SK-N-SH treated with all-trans-retinoic acid at 6 μM for 48 hours (cell line): ENCODE measurements around the gene CSKMT.

Source experiments
- ATAC-seq: fragments of 200-7000 bp; cut with Tn5 transposase; 3 replicates; pipeline ENCODE4 v1.9.1; 2020; ENCODE audit warnings: mild to moderate bottlenecking, moderate library complexity
- ARNTL ChIP-seq: fragments of 450-650 bp; formaldehyde crosslinking; IDR thresholded peaks from 2 replicates; pipeline ENCODE4 v1.5.0; 2020; ENCODE audit warnings: low read depth, mild to moderate bottlenecking, moderate library complexity, borderline replicate concordance
- BACH2 ChIP-seq: fragments of 250-450 bp; sonication (Bioruptor Pico); IDR thresholded peaks from 2 replicates; pipeline ENCODE4 v1.9.0; 2021; ENCODE audit warnings: mild to moderate bottlenecking, borderline replicate concordance
- CREB5 ChIP-seq: fragments of 250-450 bp; sonication (Bioruptor Pico); IDR thresholded peaks from 2 replicates; pipeline ENCODE4 v1.5.1; 2020; ENCODE audit warnings: low read depth, mild to moderate bottlenecking, moderate library complexity
- CSDC2 ChIP-seq: fragments of 250-450 bp; sonication (Bioruptor Pico); IDR thresholded peaks from 2 replicates; pipeline ENCODE4 v1.5.0; 2020; ENCODE audit warnings: mild to moderate bottlenecking, moderate library complexity
- ESRRG ChIP-seq: fragments of 250-450 bp; sonication (Bioruptor Pico); IDR thresholded peaks from 2 replicates; pipeline ENCODE4 v1.6.1; 2021; ENCODE audit warnings: mild to moderate bottlenecking
- GLIS3 ChIP-seq: fragments of 250-450 bp; sonication (Bioruptor Pico); IDR thresholded peaks from 2 replicates; pipeline ENCODE4 v1.5.0; 2020; ENCODE audit warnings: mild to moderate bottlenecking, moderate library complexity
- ISL1 ChIP-seq: fragments of 250-450 bp; sonication (Bioruptor Pico); IDR thresholded peaks from 2 replicates; pipeline ENCODE4 v2.1.2; 2022; ENCODE audit warnings: mild to moderate bottlenecking, moderate library complexity
- OSR1 ChIP-seq: fragments of 250-450 bp; sonication (Bioruptor Pico); IDR thresholded peaks from 2 replicates; pipeline ENCODE4 v1.8.0; 2022; ENCODE audit warnings: moderate library complexity, mild to moderate bottlenecking, inconsistent platforms
- PATZ1 ChIP-seq: fragments of 250-450 bp; sonication (Bioruptor Pico); IDR thresholded peaks from 2 replicates; pipeline ENCODE4 v1.8.0; 2020; ENCODE audit warnings: mild to moderate bottlenecking, moderate library complexity, borderline replicate concordance
- POU6F1 ChIP-seq: fragments of 250-450 bp; sonication (Bioruptor Pico); IDR thresholded peaks from 2 replicates; pipeline ENCODE4 v1.8.0; 2021; ENCODE audit warnings: low read depth, mild to moderate bottlenecking, moderate library complexity, borderline replicate concordance
- PPARA ChIP-seq: fragments of 250-450 bp; sonication (Bioruptor Pico); IDR thresholded peaks from 2 replicates; pipeline ENCODE4 v1.5.0; 2020; ENCODE audit warnings: mild to moderate bottlenecking, borderline replicate concordance
- RARB ChIP-seq: fragments of 250-450 bp; sonication (Bioruptor Pico); IDR thresholded peaks from 2 replicates; pipeline ENCODE4 v1.8.0; 2021; ENCODE audit warnings: mild to moderate bottlenecking, moderate library complexity
- SNAI2 ChIP-seq: fragments of 250-450 bp; sonication (Bioruptor Pico); IDR thresholded peaks from 2 replicates; pipeline ENCODE4 v1.5.0; 2020; ENCODE audit warnings: mild to moderate bottlenecking, moderate library complexity
- TOX ChIP-seq: fragments of 250-450 bp; sonication (Bioruptor Pico); IDR thresholded peaks from 2 replicates; pipeline ENCODE4 v1.8.0; 2021; ENCODE audit warnings: mild to moderate bottlenecking, moderate library complexity, borderline replicate concordance
- ZFP3 ChIP-seq: fragments of 250-450 bp; sonication (Bioruptor Pico); IDR thresholded peaks from 2 replicates; pipeline ENCODE4 v1.5.0; 2020; ENCODE audit warnings: mild to moderate bottlenecking, moderate library complexity
- ZNF565 ChIP-seq: fragments of 450-650 bp; formaldehyde crosslinking; conservative IDR thresholded peaks from 2 replicates; pipeline ENCODE4 v1.5.0; 2020; ENCODE audit warnings: low read depth, mild to moderate bottlenecking, moderate library complexity
- ZNF70 ChIP-seq: fragments of 450-650 bp; formaldehyde crosslinking; IDR thresholded peaks from 2 replicates; pipeline ENCODE4 v1.5.0; 2020; ENCODE audit warnings: mild to moderate bottlenecking, moderate library complexity
- ZNF8 ChIP-seq: fragments of 450-650 bp; formaldehyde crosslinking; IDR thresholded peaks from 2 replicates; pipeline ENCODE4 v1.5.0; 2020; ENCODE audit warnings: mild to moderate bottlenecking, moderate library complexity
- TF ChIP-seq, protein P1 (sequence below): fragments of 250-450 bp; sonication (Bioruptor Pico); IDR thresholded peaks from 2 replicates; pipeline ENCODE4 v1.5.1; 2021; ENCODE audit warnings: mild to moderate bottlenecking, moderate library complexity
- TF ChIP-seq, protein P2 (sequence below): fragments of 250-450 bp; sonication (Bioruptor Pico); IDR thresholded peaks from 2 replicates; pipeline ENCODE4 v1.5.0; 2020; ENCODE audit warnings: mild to moderate bottlenecking, moderate library complexity

The CSKMT gene

GRCh38 chr11:62654297-62654696 lies 10.8 kb upstream of the CSKMT start:
- ATAC-seq, result no peak
- TF ChIP-seq, protein P1, sequence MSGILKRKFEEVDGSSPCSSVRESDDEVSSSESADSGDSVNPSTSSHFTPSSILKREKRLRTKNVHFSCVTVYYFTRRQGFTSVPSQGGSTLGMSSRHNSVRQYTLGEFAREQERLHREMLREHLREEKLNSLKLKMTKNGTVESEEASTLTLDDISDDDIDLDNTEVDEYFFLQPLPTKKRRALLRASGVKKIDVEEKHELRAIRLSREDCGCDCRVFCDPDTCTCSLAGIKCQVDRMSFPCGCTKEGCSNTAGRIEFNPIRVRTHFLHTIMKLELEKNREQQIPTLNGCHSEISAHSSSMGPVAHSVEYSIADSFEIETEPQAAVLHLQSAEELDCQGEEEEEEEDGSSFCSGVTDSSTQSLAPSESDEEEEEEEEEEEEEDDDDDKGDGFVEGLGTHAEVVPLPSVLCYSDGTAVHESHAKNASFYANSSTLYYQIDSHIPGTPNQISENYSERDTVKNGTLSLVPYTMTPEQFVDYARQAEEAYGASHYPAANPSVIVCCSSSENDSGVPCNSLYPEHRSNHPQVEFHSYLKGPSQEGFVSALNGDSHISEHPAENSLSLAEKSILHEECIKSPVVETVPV (CRISPR knock-in tag), result no peak
- TF ChIP-seq ZNF70 (CRISPR knock-in tag) (no peak), CSDC2 (CRISPR knock-in tag) (no peak), ESRRG (CRISPR knock-in tag) (no peak), ZNF565 (CRISPR knock-in tag) (no peak), OSR1 (CRISPR knock-in tag) (no peak), TOX (CRISPR knock-in tag) (no peak), CREB5 (CRISPR knock-in tag) (no peak), ARNTL (CRISPR knock-in tag) (no peak), POU6F1 (no peak), RARB (CRISPR knock-in tag) (no peak), ISL1 (CRISPR knock-in tag) (no peak), PPARA (no peak), ZNF8 (no peak), BACH2 (no peak)
- TF ChIP-seq, protein P2, sequence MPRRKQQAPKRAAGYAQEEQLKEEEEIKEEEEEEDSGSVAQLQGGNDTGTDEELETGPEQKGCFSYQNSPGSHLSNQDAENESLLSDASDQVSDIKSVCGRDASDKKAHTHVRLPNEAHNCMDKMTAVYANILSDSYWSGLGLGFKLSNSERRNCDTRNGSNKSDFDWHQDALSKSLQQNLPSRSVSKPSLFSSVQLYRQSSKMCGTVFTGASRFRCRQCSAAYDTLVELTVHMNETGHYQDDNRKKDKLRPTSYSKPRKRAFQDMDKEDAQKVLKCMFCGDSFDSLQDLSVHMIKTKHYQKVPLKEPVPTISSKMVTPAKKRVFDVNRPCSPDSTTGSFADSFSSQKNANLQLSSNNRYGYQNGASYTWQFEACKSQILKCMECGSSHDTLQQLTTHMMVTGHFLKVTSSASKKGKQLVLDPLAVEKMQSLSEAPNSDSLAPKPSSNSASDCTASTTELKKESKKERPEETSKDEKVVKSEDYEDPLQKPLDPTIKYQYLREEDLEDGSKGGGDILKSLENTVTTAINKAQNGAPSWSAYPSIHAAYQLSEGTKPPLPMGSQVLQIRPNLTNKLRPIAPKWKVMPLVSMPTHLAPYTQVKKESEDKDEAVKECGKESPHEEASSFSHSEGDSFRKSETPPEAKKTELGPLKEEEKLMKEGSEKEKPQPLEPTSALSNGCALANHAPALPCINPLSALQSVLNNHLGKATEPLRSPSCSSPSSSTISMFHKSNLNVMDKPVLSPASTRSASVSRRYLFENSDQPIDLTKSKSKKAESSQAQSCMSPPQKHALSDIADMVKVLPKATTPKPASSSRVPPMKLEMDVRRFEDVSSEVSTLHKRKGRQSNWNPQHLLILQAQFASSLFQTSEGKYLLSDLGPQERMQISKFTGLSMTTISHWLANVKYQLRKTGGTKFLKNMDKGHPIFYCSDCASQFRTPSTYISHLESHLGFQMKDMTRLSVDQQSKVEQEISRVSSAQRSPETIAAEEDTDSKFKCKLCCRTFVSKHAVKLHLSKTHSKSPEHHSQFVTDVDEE (CRISPR knock-in tag), result no peak

GRCh38 chr11:62656796-62657429 lies 8.2 kb upstream of the CSKMT start:
- no peak for ATAC-seq
- TF ChIP-seq BACH2 (no peak), ISL1 (CRISPR knock-in tag) (no peak), GLIS3 (no peak), POU6F1 (no peak), RARB (CRISPR knock-in tag) (no peak), ZNF565 (CRISPR knock-in tag) (no peak), TOX (CRISPR knock-in tag) (no peak), PPARA (no peak), SNAI2 (CRISPR knock-in tag) (no peak), OSR1 (CRISPR knock-in tag) (no peak), ARNTL (CRISPR knock-in tag) (no peak), PATZ1 (CRISPR knock-in tag) (no peak), ZFP3 (no peak), ZNF70 (CRISPR knock-in tag) (no peak)
- TF ChIP-seq, protein P2 (CRISPR knock-in tag), result no peak
